Activated CD8-positive, alpha-beta T cell treated with anti-CD3 and anti-CD28 coated beads, Interleukin-2, amount 10 ng/mL, durations not matched to agents 7 days and 5 days (primary cell): ENCODE data around the gene EFHC1. TPM values are rescaled to one million over a fixed set of nuclear protein-coding genes. Genes with fewer than 3 reads are reported as not detected.

Experiments
- ATAC-seq: fragments of 150-1000 bp; cut with Tn5 transposase; one replicate; pipeline ENCODE4 v1.10.0; 2021; ENCODE audit warnings: moderate library complexity
- CTCF ChIA-PET: fragments of 350-600 bp; sonication (Branson Sonifier 250); formaldehyde crosslinking; loops from one replicate; lab custom pipeline; 2021; ENCODE audit warnings: antibody characterized with exemption; lab: Charles Lee
- POLR2A ChIA-PET: fragments of 350-600 bp; sonication (Branson Sonifier 250); formaldehyde crosslinking; loops from one replicate; lab custom pipeline; 2021; ENCODE audit warnings: antibody characterized with exemption; lab: Charles Lee
- DNase-seq: peaks from one replicate; pipeline ENCODE4 v3.0.0-alpha.2; 2020
- H3K27ac Mint-ChIP-seq: one replicate; pipeline ENCODE4 v1.8.0; 2021; ENCODE audit warnings: mild to moderate bottlenecking, mixed read lengths
- H3K27me3 Mint-ChIP-seq: one replicate; pipeline ENCODE4 v1.8.0; 2021; ENCODE audit warnings: low read depth, mixed read lengths
- H3K36me3 Mint-ChIP-seq: one replicate; pipeline ENCODE4 v1.8.0; 2021; ENCODE audit warnings: low read depth, mixed read lengths
- H3K4me1 Mint-ChIP-seq: one replicate; pipeline ENCODE4 v1.8.0; 2021; ENCODE audit warnings: low read depth, mixed read lengths
- H3K4me3 Mint-ChIP-seq: one replicate; pipeline ENCODE4 v1.8.0; 2021; ENCODE audit warnings: mild to moderate bottlenecking, mixed read lengths
- H3K9me3 Mint-ChIP-seq: one replicate; pipeline ENCODE4 v1.8.0; 2022; ENCODE audit warnings: mixed read lengths; ENCODE audit not compliant: insufficient read depth
- total RNA-seq, 2 experiments: library from RNA; stranded (reverse); gene quantifications; one replicate each; pipeline ENCODE4 v1.2.3, GENCODE V29; 2021

The EFHC1 gene
- total RNA-seq, 2 experiments from 2014 or later, result 1.4 to 2.5 TPM

DNA sequence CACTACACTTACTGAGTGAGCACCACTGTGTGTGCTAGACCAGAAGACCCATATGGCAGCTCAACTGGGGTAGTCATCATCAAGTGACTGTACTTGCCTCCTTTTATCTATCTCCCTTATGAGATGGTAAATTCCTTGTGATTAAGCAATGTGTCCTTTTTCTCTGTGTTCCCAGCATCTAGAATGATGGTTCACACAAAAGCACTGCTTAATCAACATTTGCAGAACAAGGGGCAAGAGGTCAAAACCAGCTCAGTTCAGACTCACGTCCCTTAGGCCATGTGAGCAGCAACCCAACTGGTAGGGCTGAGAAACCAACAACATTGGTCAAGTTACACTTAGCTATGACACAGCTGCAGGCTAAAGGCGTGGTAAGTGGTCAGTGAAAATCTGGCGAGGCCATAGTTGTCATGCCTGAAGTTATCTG, 146.7 kb downstream of the EFHC1 start:
- Mint-ChIP-seq H3K27ac (no peak overlapping the region), H3K27me3 (peaks cover 2% of the 10 kb centered on the region), H3K4me3 (no peak overlapping the region), H3K9me3 (no peaks in the 10 kb centered on the region), H3K4me1 (peaks cover 15% of the 10 kb centered on the region), H3K36me3 (no peaks in the 10 kb centered on the region)
- ChIA-PET CTCF (interaction anchor here (2.2 kb wide), 1 partner anchor 9 kb away, joined by 9 read pairs; the partner anchor contains the start of gene TRAM2), POLR2A (no interaction called here)
- no peak for DNase-seq
- ATAC-seq, result no peak

DNA sequence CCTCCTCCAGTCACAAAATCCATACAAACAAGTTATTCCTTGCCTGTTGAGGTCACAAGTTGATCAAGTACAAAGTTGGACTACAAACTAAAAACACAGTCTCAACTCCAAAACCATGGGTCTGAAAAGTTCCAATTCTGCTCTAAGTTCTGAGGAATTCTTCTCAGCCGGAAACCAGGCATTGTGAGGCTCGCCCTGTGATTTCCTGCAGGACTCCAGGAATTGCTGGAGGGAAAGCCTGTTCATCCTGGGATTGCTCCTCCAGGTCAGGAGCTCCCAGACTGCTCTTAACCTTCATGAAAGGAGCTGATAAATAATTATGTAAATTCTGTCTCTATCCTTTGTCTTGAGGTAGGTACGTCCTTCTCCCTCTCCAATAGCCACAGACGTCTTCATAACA, 148.2 kb downstream of the EFHC1 start:
- H3K4me1 Mint-ChIP-seq, result peaks cover 18% of the 10 kb centered on the region
- no peak overlapping the region for H3K27ac Mint-ChIP-seq
- no peak for DNase-seq
- H3K9me3 Mint-ChIP-seq, result no peaks in the 10 kb centered on the region
- ATAC-seq, result no peak
- peaks cover 9% of the 10 kb centered on the region for H3K27me3 Mint-ChIP-seq
- no peak overlapping the region for H3K4me3 Mint-ChIP-seq
- CTCF ChIA-PET, result no interaction called here
- no peaks in the 10 kb centered on the region for H3K36me3 Mint-ChIP-seq
- POLR2A ChIA-PET, result interaction anchor here (0.6 kb wide), 1 partner anchor 178 kb away, joined by 3 read pairs; no protein-coding TSS in a partner anchor

DNA sequence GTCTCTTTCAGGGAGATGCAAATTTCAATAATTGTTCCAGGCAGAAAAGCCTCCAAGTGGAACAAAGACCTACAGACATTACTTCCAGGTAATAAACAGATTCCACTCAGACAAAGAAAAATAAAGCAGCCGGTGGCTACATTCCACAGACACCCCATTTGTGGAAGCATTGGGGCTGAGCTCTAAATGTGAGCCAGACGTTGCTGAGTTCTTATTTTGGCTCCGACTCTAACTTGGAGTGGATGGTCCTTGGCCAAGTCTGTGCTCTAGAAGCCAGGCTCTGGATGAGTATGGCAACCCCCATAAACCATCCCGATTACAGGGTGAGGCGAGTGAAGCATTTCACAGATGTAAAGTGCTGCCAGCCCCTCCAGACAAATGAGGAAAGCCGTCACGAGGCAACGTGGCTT, 150.2 kb downstream of the EFHC1 start:
- Mint-ChIP-seq H3K27ac (no peak overlapping the region), H3K4me1 (peaks cover 33% of the 10 kb centered on the region), H3K4me3 (no peak overlapping the region), H3K36me3 (no peaks in the 10 kb centered on the region), H3K27me3 (peaks cover 12% of the 10 kb centered on the region), H3K9me3 (no peaks in the 10 kb centered on the region)
- ATAC-seq (no peak), DNase-seq (no peak)
- ChIA-PET POLR2A (no interaction called here), CTCF (interaction anchor here (0.8 kb wide), 1 partner anchor 25 kb away, joined by 3 read pairs; no protein-coding TSS in a partner anchor)

DNA sequence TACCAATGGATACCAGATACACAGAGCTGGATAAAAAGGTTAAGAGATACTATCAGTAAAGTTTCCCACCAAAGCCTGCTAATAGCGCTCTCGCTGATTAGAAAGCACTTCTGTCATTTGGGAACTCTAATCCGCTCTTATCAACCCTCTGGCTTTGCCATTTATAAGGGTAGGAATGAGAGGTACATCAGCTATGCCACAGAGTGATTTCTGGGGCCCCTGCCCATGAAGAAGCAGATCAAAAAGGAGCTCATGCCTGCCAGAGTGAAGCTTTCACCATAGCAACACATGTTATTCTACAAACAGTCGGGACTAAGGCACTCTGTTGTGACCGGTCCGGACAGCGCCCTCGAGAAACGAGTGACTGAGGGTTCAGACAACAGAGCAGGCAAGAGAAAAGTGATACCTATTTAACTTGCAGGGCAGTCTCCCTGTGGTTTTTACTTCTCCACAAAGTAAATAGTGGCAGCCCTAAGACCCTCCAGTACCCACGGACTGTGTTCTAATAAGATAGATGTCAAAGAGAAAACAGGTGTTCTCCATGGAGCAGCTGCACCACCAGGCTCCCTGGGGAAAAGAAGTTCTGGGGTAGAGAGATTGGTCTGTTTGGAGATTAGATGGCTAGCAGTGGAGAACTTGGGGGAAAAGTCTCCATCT, 151.1 kb downstream of the EFHC1 start:
- H3K9me3 Mint-ChIP-seq, result no peaks in the 10 kb centered on the region
- peaks cover 33% of the 10 kb centered on the region for H3K4me1 Mint-ChIP-seq
- no peak overlapping the region for H3K27ac Mint-ChIP-seq
- ATAC-seq, result no peak
- no peaks in the 10 kb centered on the region for H3K36me3 Mint-ChIP-seq
- POLR2A ChIA-PET, result no interaction called here
- CTCF ChIA-PET, result interaction anchor here (1.5 kb wide), 1 partner anchor 80 kb away, joined by 3 read pairs; no protein-coding TSS in a partner anchor
- DNase-seq, result no peak
- no peak overlapping the region for H3K4me3 Mint-ChIP-seq
- H3K27me3 Mint-ChIP-seq, result peaks cover 20% of the 10 kb centered on the region

DNA sequence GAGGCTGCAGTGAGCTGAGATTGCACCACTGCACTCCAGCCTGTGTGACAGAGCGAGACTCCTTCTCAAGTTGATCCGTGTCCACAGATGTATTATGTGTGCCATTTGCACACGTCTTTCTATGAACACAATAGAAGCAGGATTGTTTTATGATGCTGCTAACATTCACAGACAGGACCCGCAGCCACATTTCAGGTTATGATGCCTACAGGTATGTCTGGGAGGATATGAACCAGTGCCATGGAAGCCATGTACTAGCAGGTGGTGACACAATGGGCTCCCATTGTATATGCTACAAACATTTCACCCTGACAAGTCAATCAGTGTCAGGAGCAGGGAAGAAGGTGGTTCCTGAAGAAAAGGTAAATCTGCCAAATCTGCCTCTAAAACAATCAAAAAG, 152.4 kb downstream of the EFHC1 start:
- DNase-seq, result no peak
- ATAC-seq, result no peak
- H3K27ac Mint-ChIP-seq, result no peak overlapping the region
- no peaks in the 10 kb centered on the region for H3K9me3 Mint-ChIP-seq
- POLR2A ChIA-PET, result no interaction called here
- CTCF ChIA-PET, result interaction anchor here (1.5 kb wide), 1 partner anchor 79 kb away, joined by 3 read pairs; no protein-coding TSS in a partner anchor
- H3K36me3 Mint-ChIP-seq, result no peaks in the 10 kb centered on the region
- H3K27me3 Mint-ChIP-seq, result peaks cover 24% of the 10 kb centered on the region
- peaks cover 32% of the 10 kb centered on the region for H3K4me1 Mint-ChIP-seq
- no peak overlapping the region for H3K4me3 Mint-ChIP-seq

DNA sequence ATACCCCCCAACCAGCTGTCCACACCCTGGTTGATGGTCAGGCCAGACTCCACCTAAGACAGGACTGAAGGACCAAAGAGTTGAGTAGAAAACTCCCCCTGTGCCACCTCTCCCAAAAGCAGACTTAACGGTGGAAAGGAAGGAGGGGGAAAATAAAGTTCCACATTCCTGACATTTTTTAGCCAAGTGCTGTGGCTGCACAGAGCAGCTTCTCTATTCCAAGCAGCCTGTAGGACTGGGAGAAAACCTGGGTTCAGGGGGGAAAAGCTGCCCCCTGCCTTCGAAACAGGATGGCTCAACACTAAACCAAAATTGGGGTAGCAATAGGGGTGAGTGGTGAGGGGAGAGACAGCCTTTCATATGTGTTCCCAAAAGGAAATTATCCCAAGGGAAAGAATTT, 153.2 kb downstream of the EFHC1 start:
- no peak for DNase-seq
- no peak overlapping the region for H3K27ac Mint-ChIP-seq
- peaks cover 27% of the 10 kb centered on the region for H3K27me3 Mint-ChIP-seq
- H3K4me1 Mint-ChIP-seq, result peaks cover 33% of the 10 kb centered on the region
- no peak overlapping the region for H3K4me3 Mint-ChIP-seq
- ChIA-PET CTCF (no interaction called here), POLR2A (no interaction called here)
- no peaks in the 10 kb centered on the region for H3K9me3 Mint-ChIP-seq
- ATAC-seq, result no peak
- no peaks in the 10 kb centered on the region for H3K36me3 Mint-ChIP-seq

Other genes with a start within 250 kb of the EFHC1 start
- gene IL17A, start 234.0 kb upstream of the EFHC1 start, total RNA-seq, result not detected
- gene IL17F, start 175.8 kb upstream of the EFHC1 start, total RNA-seq, result not detected
- gene MCM3, start 135.6 kb upstream of the EFHC1 start, total RNA-seq, result 100 to 1,000 TPM; 217 to 220 TPM
- gene PAQR8, start 58.2 kb upstream of the EFHC1 start, total RNA-seq, result 10 to 100 TPM; 23.0 to 25.7 TPM
- gene TRAM2, start 156.7 kb downstream of the EFHC1 start, total RNA-seq, result 1 to 10 TPM; 1.4 TPM